GM12878 (cell line): ENCODE measurements around the gene TMPRSS13. TPM values are rescaled to one million over a fixed set of nuclear protein-coding genes. Genes with fewer than 3 reads are reported as not detected.

Source experiments
- ATAC-seq: fragments of 200-7000 bp; cut with Tn5 transposase; 3 replicates; pipeline ENCODE4 v1.9.1; 2020; ENCODE audit warnings: mild to moderate bottlenecking, moderate library complexity
- BruUV-seq: library from RNA; stranded (reverse); fragments of 400-500 nt; replicated peaks from 2 replicates; lab custom pipeline; 2021; lab: Mats Ljungman, UMichigan
- CTCF ChIA-PET: fragments of 300-600 bp; sonication (Branson Sonifier 250); formaldehyde crosslinking; extraction: SDS; loops from one replicate; lab custom pipeline; 2021; ENCODE audit warnings: inconsistent platforms; lab: Yijun Ruan, JAX
- POLR2A ChIA-PET: fragments of 350-600 bp; formaldehyde crosslinking; extraction: SDS; loops from one replicate; lab custom pipeline; 2021; ENCODE audit warnings: inconsistent platforms; lab: Charles Lee
- RAD21 ChIA-PET: fragments of 300-600 bp; sonication (Branson Sonifier 250); formaldehyde crosslinking; loops from one replicate; lab custom pipeline; 2023; ENCODE audit warnings: antibody characterized with exemption; ENCODE audit not compliant: unreplicated experiment; lab: Charles Lee
- SMC1A ChIA-PET: fragments of 300-600 bp; sonication (Branson Sonifier 250); formaldehyde crosslinking; loops from one replicate; lab custom pipeline; 2023; ENCODE audit not compliant: unreplicated experiment, uncharacterized antibody; lab: Charles Lee
- DNase-seq: peaks from one replicate; pipeline ENCODE4 v3.0.0-alpha.2; 2011; ENCODE audit warnings: low read depth, low spot score
- FAIRE-seq: peaks from 3 replicates; lab custom pipeline; 2011; peaks lifted over from hg19 to GRCh38; lab: Jason Lieb, UNC
- H2AFZ ChIP-seq: 2 replicates; pipeline ENCODE4 v1.6.0; 2011; ENCODE audit warnings: low read depth, low read length, control low read depth; ENCODE audit not compliant: control insufficient read depth
- H3K27ac ChIP-seq: 2 replicates; pipeline ENCODE4 v1.5.1; 2011; ENCODE audit warnings: control low read depth; ENCODE audit not compliant: control insufficient read depth, insufficient read depth
- H3K27me3 ChIP-seq, 2 experiments: replicated peaks in 1 of 2; 2 replicates each; pipeline versions ENCODE4 v1.6.0 to v1.6.1; 2011; ENCODE audit warnings: low read length in 1 of 2; ENCODE audit not compliant: control insufficient read depth in 2 of 2, insufficient read depth in 2 of 2
- H3K36me3 ChIP-seq, 2 experiments: 2 replicates each; pipeline ENCODE4 v1.5.1; 2011; ENCODE audit warnings: low read length in 1 of 2; ENCODE audit not compliant: control insufficient read depth in 2 of 2, insufficient read depth in 2 of 2
- H3K4me1 ChIP-seq: 2 replicates; pipeline ENCODE4 v1.6.1; 2011; ENCODE audit warnings: mild to moderate bottlenecking, low read length, moderate library complexity, mixed read lengths; ENCODE audit not compliant: control insufficient read depth, insufficient read depth
- H3K4me2 ChIP-seq: 2 replicates; pipeline ENCODE4 v1.6.0; 2011; ENCODE audit warnings: control low read depth; ENCODE audit not compliant: control insufficient read depth, insufficient read depth
- H3K4me3 ChIP-seq: fragments of 200-600 bp; sonication (generic); 2 replicates; pipeline ENCODE4 v1.5.1; 2016
- H3K79me2 ChIP-seq: 2 replicates; pipeline ENCODE4 v1.6.0; 2011; ENCODE audit warnings: low read length; ENCODE audit not compliant: control insufficient read depth, insufficient read depth
- H3K9ac ChIP-seq: 2 replicates; pipeline ENCODE4 v1.8.0; 2011; ENCODE audit warnings: low read length, control low read depth, mixed read lengths; ENCODE audit not compliant: control insufficient read depth, insufficient read depth
- H3K9me3 ChIP-seq: replicated peaks from 3 replicates; pipeline ENCODE4 v1.5.1; 2011; ENCODE audit warnings: mild to moderate bottlenecking, low read length; ENCODE audit not compliant: control insufficient read depth, insufficient read depth
- H4K20me1 ChIP-seq: 2 replicates; pipeline ENCODE4 v1.6.0; 2011; ENCODE audit not compliant: control insufficient read depth, insufficient read depth
- CBX5 ChIP-seq: sonication (generic); IDR thresholded peaks from 2 replicates; pipeline ENCODE4 v1.6.1; 2016; ENCODE audit warnings: low read depth, moderate library complexity, mild to moderate bottlenecking, inconsistent platforms
- MEF2A ChIP-seq: IDR thresholded peaks from 2 replicates; pipeline ENCODE4 v1.6.1; 2011; ENCODE audit warnings: low read depth, mild to moderate bottlenecking, low read length, moderate library complexity; ENCODE audit not compliant: insufficient read depth
- SUZ12 ChIP-seq: fragments of 200-600 bp; sonication (generic); IDR thresholded peaks from one replicate; pipeline ENCODE4 v1.6.1; 2018; ENCODE audit warnings: antibody characterized with exemption, mild to moderate bottlenecking; ENCODE audit not compliant: unreplicated experiment
- WGBS: methylation state at CpG from one replicate; pipeline ENCODE4 v1.1.6; 2016; ENCODE audit warnings: low lambda C conversion rate; ENCODE audit not compliant: insufficient replicate concordance, insufficient coverage; ENCODE audit errors: missing lambda C conversion rate; 5-methylcytosine and 5-hydroxymethylcytosine counted together
- in situ Hi-C: fragments of 300-500 bp; cut with MboI; formaldehyde crosslinking; loops from 9 replicates; pipeline ENCODE4 v1.14.3; 2018; ENCODE audit warnings: mixed read lengths
- intact Hi-C: fragments of 100-400 bp; cut with micrococcal nuclease; formaldehyde crosslinking; loops from one replicate; pipeline ENCODE4 v1.14.2; 2022; ENCODE audit not compliant: unreplicated experiment
- polyA plus RNA-seq, 11 experiments: library from polyadenylated mRNA; depleted of rRNA in 4 of 11; unstranded in 6 of 11; stranded (reverse) in 5 of 11; fragments of >200 nt; fragmentation: Nextera tagmentation in 4 of 11; fragmentation: Illumina TruSeq in 1 of 11; extraction: Ambion mirVana in 4 of 11; extraction: Trizol in 1 of 11; gene quantifications; 1 replicate in 1 of 11; 2 replicates in 10 of 11; pipeline versions ENCODE4 v1.2.1 to v1.2.3, GENCODE V29; 2011 to 2016; ENCODE audit warnings: inconsistent platforms in 2 of 11, missing spikeins in 2 of 11, low read depth in 1 of 11
- total RNA-seq, 4 experiments: library from RNA; depleted of rRNA in 3 of 4; stranded (reverse); fragments of >200 nt in 3 of 4; fragmentation: Illumina TruSeq in 1 of 4; extraction: Trizol in 1 of 4; gene quantifications; 2 replicates each; pipeline versions ENCODE4 v1.2.1 to v1.2.3, GENCODE V29; 2013 to 2021
- TF ChIP-seq, protein P1 (sequence below): IDR thresholded peaks from 2 replicates; pipeline ENCODE4 v1.6.1; 2012; ENCODE audit warnings: low read depth, low read length, improper control_type of control experiment
- TF ChIP-seq, protein P2 (sequence below): IDR thresholded peaks from 2 replicates; pipeline ENCODE4 v1.6.1; 2012; ENCODE audit warnings: low read length, inconsistent platforms

TMPRSS13 gene
- total and polyA plus RNA-seq, 10 of the 15 experiments (the other 5 are each of a cell fraction or from before 2014, with no cell fraction given): 0.05 to 0.50 (median 0.26) TPM; not detected in 2

DNA sequence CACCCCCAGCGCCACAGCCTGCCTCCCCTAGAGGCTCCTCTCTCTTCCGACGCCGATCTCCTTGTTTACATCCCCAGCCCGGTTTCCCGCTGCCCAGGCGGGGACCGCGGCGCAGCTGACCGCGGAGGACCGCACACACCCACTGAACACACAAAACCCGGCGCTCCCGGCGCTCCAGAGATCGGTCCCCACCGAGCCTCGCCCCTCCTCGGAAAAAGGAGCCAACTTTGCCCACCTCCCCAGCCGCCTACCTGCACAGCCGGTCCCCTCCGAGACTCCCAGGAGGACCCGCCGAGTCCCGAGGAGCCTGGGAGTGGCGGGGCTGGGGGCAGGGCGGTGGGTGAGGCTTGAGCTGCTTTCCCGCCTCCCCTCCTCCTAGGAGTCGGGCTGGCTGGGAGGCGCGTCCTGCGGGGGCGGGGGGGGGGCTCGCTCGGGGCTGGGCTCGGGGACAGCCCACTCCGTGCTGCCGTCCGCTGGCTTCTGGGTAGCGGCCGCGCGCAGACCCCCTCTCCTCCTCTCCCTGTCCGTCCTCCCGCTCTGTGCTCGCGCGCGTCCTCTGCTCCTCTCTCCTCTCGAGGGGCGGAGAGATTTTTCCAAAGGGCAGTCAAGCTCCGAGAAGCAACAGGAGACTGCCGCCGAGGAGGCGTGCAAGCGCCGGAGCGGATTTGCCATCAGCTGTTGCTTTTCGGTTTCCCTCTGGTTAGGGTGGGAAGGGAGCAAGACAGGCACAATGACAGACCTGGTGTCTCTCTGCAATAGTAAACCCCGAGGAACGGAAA is 52.7 kb downstream of the TMPRSS13 start, which contains the start of gene FXYD6:
Gene FXYD6, minus strand, starts transcription at position 318 of the 779 bp plus-strand sequence. CDS start 33,882 bp downstream, outside the sequence.
- in situ Hi-C loops (no loop called here), intact Hi-C loops (no loop called here)
- ChIA-PET POLR2A (no interaction called here), CTCF (no interaction called here), RAD21 (no interaction called here), SMC1A (interaction anchor here (1.5 to 2.0 kb wide), 2 partner anchors 53 to 70 kb away, joined by 4 to 7 read pairs; partner anchors contain the start of gene FXYD2)
- WGBS: 19% methylated on average over 39 of the region's 63 CpGs
- H3K27me3 ChIP-seq: peaks cover 18% of the 10 kb centered on the region in 2 experiments
- H3K4me2 ChIP-seq: no peak within 1 kb of the TSS
- BruUV-seq: no TSS peak
- no peak within 1 kb of the TSS for H3K9ac ChIP-seq
- no peaks in the 10 kb centered on the region for H3K79me2 ChIP-seq
- H4K20me1 ChIP-seq: no peaks in the 10 kb centered on the region; the same call in 1 of the 2 replicates
- no peaks in the 10 kb centered on the region for H3K36me3 ChIP-seq
- DNase-seq: no peak
- no peaks in the 10 kb centered on the region for H3K9me3 ChIP-seq
- H3K27ac ChIP-seq: no peak within 1 kb of the TSS
- no peaks in the 10 kb centered on the region for H3K4me1 ChIP-seq
- FAIRE-seq: no peak
- TF ChIP-seq, protein P1, sequence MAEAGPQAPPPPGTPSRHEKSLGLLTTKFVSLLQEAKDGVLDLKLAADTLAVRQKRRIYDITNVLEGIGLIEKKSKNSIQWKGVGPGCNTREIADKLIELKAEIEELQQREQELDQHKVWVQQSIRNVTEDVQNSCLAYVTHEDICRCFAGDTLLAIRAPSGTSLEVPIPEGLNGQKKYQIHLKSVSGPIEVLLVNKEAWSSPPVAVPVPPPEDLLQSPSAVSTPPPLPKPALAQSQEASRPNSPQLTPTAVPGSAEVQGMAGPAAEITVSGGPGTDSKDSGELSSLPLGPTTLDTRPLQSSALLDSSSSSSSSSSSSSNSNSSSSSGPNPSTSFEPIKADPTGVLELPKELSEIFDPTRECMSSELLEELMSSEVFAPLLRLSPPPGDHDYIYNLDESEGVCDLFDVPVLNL: no peak
- TF ChIP-seq MEF2A: no peak
- TF ChIP-seq CBX5: no peak
- peak; percentile 41 for TF ChIP-seq SUZ12
- TF ChIP-seq, protein P2, sequence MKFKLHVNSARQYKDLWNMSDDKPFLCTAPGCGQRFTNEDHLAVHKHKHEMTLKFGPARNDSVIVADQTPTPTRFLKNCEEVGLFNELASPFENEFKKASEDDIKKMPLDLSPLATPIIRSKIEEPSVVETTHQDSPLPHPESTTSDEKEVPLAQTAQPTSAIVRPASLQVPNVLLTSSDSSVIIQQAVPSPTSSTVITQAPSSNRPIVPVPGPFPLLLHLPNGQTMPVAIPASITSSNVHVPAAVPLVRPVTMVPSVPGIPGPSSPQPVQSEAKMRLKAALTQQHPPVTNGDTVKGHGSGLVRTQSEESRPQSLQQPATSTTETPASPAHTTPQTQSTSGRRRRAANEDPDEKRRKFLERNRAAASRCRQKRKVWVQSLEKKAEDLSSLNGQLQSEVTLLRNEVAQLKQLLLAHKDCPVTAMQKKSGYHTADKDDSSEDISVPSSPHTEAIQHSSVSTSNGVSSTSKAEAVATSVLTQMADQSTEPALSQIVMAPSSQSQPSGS: no peak
- ATAC-seq: no peak
- H3K4me3 ChIP-seq: no peak within 1 kb of the TSS
- H2AFZ ChIP-seq: no peak within 1 kb of the TSS
